GDM1 (cell line): ENCODE data around the gene PIK3C2B.

Source experiments
- DNase-seq: peaks from one replicate; lab custom pipeline; 2025; lab: John Stamatoyannopoulos, UW

PIK3C2B gene

GRCh38 chr1:204479387-204480136 is 15.0 kb downstream of the PIK3C2B start:
- no peak for DNase-seq

- DNase-seq, result no peak
These were observed 15.7 kb downstream of the PIK3C2B start for GRCh38 chr1:204478921-204479320.

- no peak for DNase-seq
These were observed 16.3 kb downstream of the PIK3C2B start for GRCh38 chr1:204478172-204478899.

- no peak for DNase-seq
These were observed 17.4 kb downstream of the PIK3C2B start for GRCh38 chr1:204477036-204477740.

- DNase-seq, result peak; percentile 22
These were observed 18.0 kb downstream of the PIK3C2B start for GRCh38 chr1:204476563-204476962.

GRCh38 chr1:204475656-204476432 is 18.8 kb downstream of the PIK3C2B start:
- DNase-seq, result peak; percentile 39

- DNase-seq, result no peak
These were observed 21.1 kb downstream of the PIK3C2B start for GRCh38 chr1:204473400-204473965.

- no peak for DNase-seq
These were observed 21.9 kb downstream of the PIK3C2B start for GRCh38 chr1:204472660-204473059.

GRCh38 chr1:204471687-204472086 is 22.9 kb downstream of the PIK3C2B start:
- DNase-seq, result no peak

GRCh38 chr1:204469304-204469703 is 25.3 kb downstream of the PIK3C2B start:
- no peak for DNase-seq

GRCh38 chr1:204468766-204469302 is 25.8 kb downstream of the PIK3C2B start:
- DNase-seq, result no peak

- no peak for DNase-seq
These were observed 26.4 kb downstream of the PIK3C2B start for GRCh38 chr1:204468206-204468605.

GRCh38 chr1:204466416-204467405 is 27.9 kb downstream of the PIK3C2B start:
- DNase-seq, result no peak

GRCh38 chr1:204465546-204466415 is 28.8 kb downstream of the PIK3C2B start:
- peak; percentile 70 for DNase-seq

GRCh38 chr1:204464701-204465100 is 29.9 kb downstream of the PIK3C2B start:
- no peak for DNase-seq

GRCh38 chr1:204464187-204464631 is 30.4 kb downstream of the PIK3C2B start:
- DNase-seq, result no peak

GRCh38 chr1:204463125-204464060 is 31.2 kb downstream of the PIK3C2B start:
- no peak for DNase-seq

GRCh38 chr1:204462229-204462561 is 32.4 kb downstream of the PIK3C2B start:
- no peak for DNase-seq
